GM21825 (cell line): ENCODE measurements around the gene NAXE.
"Not testable (repeated sequence)": the region's sequence is repeated elsewhere in the genome, so short reads cannot be mapped to it uniquely, and the experiment has no call there.

Experiments
- ATAC-seq: cut with Tn5 transposase; IDR thresholded peaks from one replicate; pipeline ENCODE4 v1.9.1; 2021; ENCODE audit warnings: mild to moderate bottlenecking, moderate library complexity; ENCODE audit not compliant: unreplicated experiment

NAXE gene

GRCh38 chr1:156622581-156623297, 31.2 kb downstream of the NAXE start:
- ATAC-seq: no peak

GRCh38 chr1:156623946-156624813, 32.6 kb downstream of the NAXE start:
- no peak for ATAC-seq

- no peak for ATAC-seq
These were observed 33.3 kb downstream of the NAXE start for GRCh38 chr1:156624814-156625435.

GRCh38 chr1:156625436-156626078, 34.0 kb downstream of the NAXE start:
- no peak for ATAC-seq

- no peak for ATAC-seq
These were observed 34.5 kb downstream of the NAXE start for GRCh38 chr1:156626079-156626438.

- no peak for ATAC-seq
These were observed 35.8 kb downstream of the NAXE start for GRCh38 chr1:156627313-156627880.

GRCh38 chr1:156629823-156630449, 38.4 kb downstream of the NAXE start:
- no peak for ATAC-seq

GRCh38 chr1:156631152-156631551, 39.6 kb downstream of the NAXE start:
- not testable (repeated sequence) for ATAC-seq

- no peak for ATAC-seq
These were observed 40.8 kb downstream of the NAXE start for GRCh38 chr1:156632355-156632754.

GRCh38 chr1:156638189-156638985, 46.8 kb downstream of the NAXE start:
- no peak for ATAC-seq

GRCh38 chr1:156639601-156640101, 48.1 kb downstream of the NAXE start:
- ATAC-seq: no peak

GRCh38 chr1:156640842-156641706, 49.5 kb downstream of the NAXE start:
- no peak for ATAC-seq

- no peak for ATAC-seq
These were observed 50.2 kb downstream of the NAXE start, which contains the start of gene BCAN for GRCh38 chr1:156641761-156642264. Gene BCAN (plus strand): TSS chr1:156642117. CDS start chr1:156646055, 3,938 bp downstream.

- no peak for ATAC-seq
These were observed 50.9 kb downstream of the NAXE start for GRCh38 chr1:156642265-156643048.

- no peak for ATAC-seq
These were observed 51.6 kb downstream of the NAXE start for GRCh38 chr1:156643049-156643777.

GRCh38 chr1:156643778-156644092, 52.2 kb downstream of the NAXE start:
- ATAC-seq: no peak
